Activated B cell treated with CpG ODN at 0.5 μM for 24 hours (primary cell): ENCODE results near the gene CC2D1A. TPM values are rescaled to one million over a fixed set of nuclear protein-coding genes. Genes with fewer than 3 reads are reported as not detected.

ENCODE experiments used
- ATAC-seq: fragments of 200-7000 bp; cut with Tn5 transposase; one replicate; pipeline ENCODE4 v1.10.0; 2021; ENCODE audit warnings: low read depth, mild to moderate bottlenecking, moderate library complexity
- CTCF ChIA-PET: fragments of 350-600 bp; sonication (Branson Sonifier 250); formaldehyde crosslinking; loops from one replicate; lab custom pipeline; 2021; ENCODE audit warnings: antibody characterized with exemption; lab: Charles Lee
- POLR2A ChIA-PET: fragments of 350-600 bp; sonication (Branson Sonifier 250); formaldehyde crosslinking; loops from one replicate; lab custom pipeline; 2021; ENCODE audit warnings: antibody characterized with exemption; lab: Charles Lee
- DNase-seq: peaks from one replicate; pipeline ENCODE4 v3.0.0; 2022
- H3K27ac Mint-ChIP-seq: one replicate; pipeline ENCODE4 v1.8.0; 2020; ENCODE audit warnings: mixed read lengths
- H3K27me3 Mint-ChIP-seq: one replicate; pipeline ENCODE4 v1.8.0; 2021; ENCODE audit warnings: mixed read lengths
- H3K36me3 Mint-ChIP-seq: one replicate; pipeline ENCODE4 v1.8.0; 2021; ENCODE audit warnings: low read depth, mixed read lengths
- H3K4me1 Mint-ChIP-seq: one replicate; pipeline ENCODE4 v1.8.0; 2021; ENCODE audit warnings: mixed read lengths
- H3K4me3 Mint-ChIP-seq: one replicate; pipeline ENCODE4 v1.8.0; 2020; ENCODE audit warnings: mild to moderate bottlenecking, mixed read lengths
- H3K9me3 Mint-ChIP-seq: one replicate; pipeline ENCODE4 v1.8.0; 2020; ENCODE audit warnings: mixed read lengths
- CTCF ChIP-seq: fragments of 200-600 bp; IDR thresholded peaks from one replicate; pipeline ENCODE4 v1.8.0; 2022; ENCODE audit warnings: antibody characterized with exemption, mild to moderate bottlenecking
- intact Hi-C: fragments of 100-400 bp; cut with micrococcal nuclease; formaldehyde crosslinking; loops from one replicate; pipeline ENCODE4 v1.15.1; 2024
- total RNA-seq: library from RNA; stranded (reverse); gene quantifications from 2 replicates; pipeline ENCODE4 v1.2.3, GENCODE V29; 2022

CC2D1A gene
- total RNA-seq, 1 donor from 2014 or later, result 35.6 TPM

GRCh38 chr19:13932911-13933393 lies 27.0 kb downstream of the CC2D1A start:
- intact Hi-C loops, result no loop called here
- ATAC-seq (no peak), DNase-seq (no peak)
- H3K9me3 Mint-ChIP-seq, result no peaks in the 10 kb centered on the region
- H3K27me3 Mint-ChIP-seq, result peaks cover 4% of the 10 kb centered on the region
- peaks cover 7% of the 10 kb centered on the region for H3K36me3 Mint-ChIP-seq
- ChIA-PET POLR2A (interaction anchor here (0.6 to 1.5 kb wide), 2 partner anchors 71 to 91 kb away, joined by 3 read pairs; no protein-coding TSS in a partner anchor), CTCF (interaction anchor here (1.1 kb wide), 1 partner anchor 99 kb away, joined by 3 read pairs; the partner anchor contains the start of gene IL27RA)
- peaks cover 2% of the 10 kb centered on the region for H3K4me1 Mint-ChIP-seq
- no peak overlapping the region for H3K4me3 Mint-ChIP-seq
- no peak overlapping the region for H3K27ac Mint-ChIP-seq
- no peak for TF ChIP-seq CTCF

- H3K27ac Mint-ChIP-seq, result no peak overlapping the region
Observed at GRCh38 chr19:13934785-13935109, 28.7 kb downstream of the CC2D1A start.

GRCh38 chr19:13935765-13936510 lies 29.9 kb downstream of the CC2D1A start:
- ATAC-seq (no peak), DNase-seq (no peak)
- no peaks in the 10 kb centered on the region for H3K9me3 Mint-ChIP-seq
- no peak overlapping the region for H3K27ac Mint-ChIP-seq
- H3K4me1 Mint-ChIP-seq, result peaks cover 2% of the 10 kb centered on the region
- no peaks in the 10 kb centered on the region for H3K36me3 Mint-ChIP-seq
- intact Hi-C loops, result no loop called here
- ChIA-PET CTCF (no interaction called here), POLR2A (interaction anchor here (0.6 kb wide), 1 partner anchor 1056 kb away, joined by 3 read pairs; no protein-coding TSS in a partner anchor)
- H3K4me3 Mint-ChIP-seq, result no peak overlapping the region
- no peak for TF ChIP-seq CTCF
- peaks cover 4% of the 10 kb centered on the region for H3K27me3 Mint-ChIP-seq

More at GRCh38 chr19:13934785-13935109, 28.7 kb downstream of the CC2D1A start:
- intact Hi-C loops, result no loop called here
- H3K27me3 Mint-ChIP-seq, result peaks cover 4% of the 10 kb centered on the region
- H3K36me3 Mint-ChIP-seq, result no peaks in the 10 kb centered on the region
- no peak for TF ChIP-seq CTCF
- no peak for DNase-seq
- H3K9me3 Mint-ChIP-seq, result no peaks in the 10 kb centered on the region
- ChIA-PET POLR2A (no interaction called here), CTCF (no interaction called here)
- ATAC-seq, result no peak
- peaks cover 2% of the 10 kb centered on the region for H3K4me1 Mint-ChIP-seq
- no peak overlapping the region for H3K4me3 Mint-ChIP-seq

- intact Hi-C loops, result no loop called here
- CTCF ChIA-PET, result no interaction called here
- no peak for TF ChIP-seq CTCF
- Mint-ChIP-seq H3K4me3 (no peak overlapping the region), H3K9me3 (no peaks in the 10 kb centered on the region), H3K27me3 (peaks cover 4% of the 10 kb centered on the region), H3K4me1 (peaks cover 2% of the 10 kb centered on the region), H3K36me3 (no peaks in the 10 kb centered on the region), H3K27ac (no peak overlapping the region)
- DNase-seq (no peak), ATAC-seq (no peak)
- POLR2A ChIA-PET, result no interaction called here
Observed at GRCh38 chr19:13937479-13938300, 31.7 kb downstream of the CC2D1A start.
